Mucosa of stomach (tissue), 1 donor: ENCODE data around the gene TIGD3.
A peak's percentile ranks its signal among the peaks of the same experiment; 100 is the strongest.

Source experiments
- H3K27me3 ChIP-seq: one replicate; pipeline ENCODE4 v1.7.0; 2013; ENCODE audit warnings: mild to moderate bottlenecking, low read length; ENCODE audit not compliant: control insufficient read depth, insufficient read depth
- H3K36me3 ChIP-seq: one replicate; pipeline ENCODE4 v1.7.0; 2013; ENCODE audit warnings: low read length; ENCODE audit not compliant: control insufficient read depth, insufficient read depth
- H3K4me1 ChIP-seq: one replicate; pipeline ENCODE4 v1.7.0; 2013; ENCODE audit warnings: mild to moderate bottlenecking, low read length; ENCODE audit not compliant: control insufficient read depth, insufficient read depth
- H3K4me3 ChIP-seq: one replicate; pipeline ENCODE4 v1.7.0; 2013; ENCODE audit warnings: low read length
- H3K9ac ChIP-seq: one replicate; pipeline ENCODE4 v1.7.0; 2013; ENCODE audit warnings: mild to moderate bottlenecking, low read length, moderate library complexity
- H3K9me3 ChIP-seq: one replicate; pipeline ENCODE4 v1.7.0; 2013; ENCODE audit warnings: mild to moderate bottlenecking, low read length, moderate library complexity; ENCODE audit not compliant: control insufficient read depth
- donor health status: Pancreatic carcinoma.

Gene TIGD3

DNA sequence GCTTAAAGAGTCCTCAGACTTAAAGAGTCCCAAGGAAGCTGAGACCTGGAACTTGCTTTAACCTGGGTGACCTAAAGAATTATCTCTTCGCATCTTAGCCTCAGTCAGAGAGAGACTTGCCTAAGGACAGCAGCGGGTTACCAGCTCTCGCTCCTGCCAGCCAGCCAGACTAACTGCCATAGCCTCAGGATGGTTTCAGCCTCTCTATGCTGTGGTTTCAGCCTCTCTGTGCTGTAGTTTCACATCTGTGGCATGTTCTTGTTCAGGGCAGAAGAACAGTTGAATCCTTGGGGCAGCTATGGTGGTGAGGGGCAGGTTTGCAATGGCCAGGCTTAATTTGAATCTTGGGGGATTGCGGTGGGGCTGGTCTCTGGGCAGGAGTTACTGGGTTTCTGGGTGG lies 34.2 kb downstream of the TIGD3 start:
- Histone ChIP-seq H3K9ac (no peak overlapping the region), H3K27me3 (no peaks in the 10 kb centered on the region), H3K36me3 (no peaks in the 10 kb centered on the region), H3K4me3 (no peak overlapping the region), H3K4me1 (peaks cover 27% of the 10 kb centered on the region), H3K9me3 (no peaks in the 10 kb centered on the region)

DNA sequence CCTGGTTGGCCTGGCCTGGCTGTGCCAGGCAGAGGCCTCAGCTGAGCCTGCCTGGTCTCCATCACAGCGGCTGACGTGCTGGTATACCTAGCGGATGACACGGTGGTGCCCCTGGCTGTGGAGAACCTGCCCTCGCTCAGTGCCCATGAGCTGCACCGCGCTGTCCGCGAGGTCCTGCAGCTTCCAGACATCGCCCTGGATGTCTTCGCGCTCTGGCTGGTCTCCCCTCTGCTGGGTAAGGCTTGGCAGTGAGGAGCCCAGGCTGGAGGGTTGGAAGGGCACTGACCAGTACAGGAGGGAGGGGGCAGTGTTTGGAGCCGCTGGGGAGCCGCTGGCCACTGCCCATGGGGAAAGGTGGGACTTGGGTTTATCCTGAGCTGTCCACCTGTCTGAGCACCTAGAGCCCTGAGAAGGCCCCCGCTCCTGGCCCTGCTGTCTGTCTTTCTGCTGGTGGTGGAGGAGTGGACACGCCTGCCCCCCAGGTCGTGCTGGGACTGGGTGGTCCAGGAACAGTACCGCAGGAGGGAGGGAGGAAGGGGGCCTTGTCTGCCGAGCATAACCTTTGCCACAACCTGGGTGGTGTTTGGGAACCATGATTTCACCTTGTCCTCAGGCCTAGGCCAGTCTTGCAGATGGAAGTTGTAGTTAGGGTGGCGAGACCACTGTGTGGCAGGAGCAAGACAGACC lies 34.9 kb downstream of the TIGD3 start:
- no peaks in the 10 kb centered on the region for H3K9me3 ChIP-seq
- no peak overlapping the region for H3K9ac ChIP-seq
- H3K4me1 ChIP-seq, result peaks cover 27% of the 10 kb centered on the region
- H3K4me3 ChIP-seq, result no peak overlapping the region
- no peaks in the 10 kb centered on the region for H3K36me3 ChIP-seq
- H3K27me3 ChIP-seq, result no peaks in the 10 kb centered on the region

DNA sequence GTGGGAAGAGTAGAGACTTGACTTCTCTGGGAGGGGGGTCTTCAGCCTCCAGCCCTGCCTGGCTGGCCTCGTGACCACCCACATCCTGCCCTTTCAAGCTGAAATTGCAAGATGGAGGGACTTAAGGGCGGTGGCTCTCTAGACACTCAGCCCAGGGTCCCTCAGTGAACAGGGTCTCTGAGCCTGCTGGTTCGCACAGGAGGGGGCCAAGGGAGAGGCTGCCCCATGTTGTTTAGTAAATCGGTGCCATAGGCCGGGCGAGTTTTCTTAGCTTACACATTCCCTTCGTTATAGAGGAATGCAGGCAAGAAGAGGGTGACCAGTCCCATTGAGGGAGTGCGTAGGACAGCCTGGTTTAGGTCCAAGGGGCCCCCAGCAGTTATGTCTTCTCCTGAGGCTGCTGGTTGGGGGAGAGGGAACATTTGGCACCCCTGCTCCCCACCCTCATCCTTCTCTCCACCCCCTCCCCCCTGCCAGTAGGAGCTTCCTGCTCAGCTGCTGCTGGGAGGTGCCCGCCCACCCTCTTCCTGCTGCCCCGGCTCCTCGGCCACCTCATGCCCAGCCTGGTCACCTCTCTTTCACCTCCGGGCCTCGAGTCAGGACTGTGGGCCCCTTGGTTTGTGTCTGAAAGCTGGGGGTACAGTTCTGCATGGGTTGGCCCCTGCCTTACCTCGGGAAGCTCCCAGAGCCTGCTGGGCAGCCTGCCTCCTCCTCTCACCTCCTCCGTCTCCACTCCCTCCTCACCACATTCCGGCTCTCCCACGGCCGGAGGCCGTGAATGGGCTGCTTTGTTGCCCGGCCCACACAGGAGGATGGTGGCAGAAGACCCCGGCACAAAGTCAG lies 35.8 kb downstream of the TIGD3 start:
- no peak overlapping the region for H3K4me3 ChIP-seq
- H3K9me3 ChIP-seq, result no peaks in the 10 kb centered on the region
- H3K27me3 ChIP-seq, result no peaks in the 10 kb centered on the region
- H3K9ac ChIP-seq, result peak overlapping the region; percentile 22
- no peaks in the 10 kb centered on the region for H3K36me3 ChIP-seq
- H3K4me1 ChIP-seq, result peaks cover 27% of the 10 kb centered on the region

DNA sequence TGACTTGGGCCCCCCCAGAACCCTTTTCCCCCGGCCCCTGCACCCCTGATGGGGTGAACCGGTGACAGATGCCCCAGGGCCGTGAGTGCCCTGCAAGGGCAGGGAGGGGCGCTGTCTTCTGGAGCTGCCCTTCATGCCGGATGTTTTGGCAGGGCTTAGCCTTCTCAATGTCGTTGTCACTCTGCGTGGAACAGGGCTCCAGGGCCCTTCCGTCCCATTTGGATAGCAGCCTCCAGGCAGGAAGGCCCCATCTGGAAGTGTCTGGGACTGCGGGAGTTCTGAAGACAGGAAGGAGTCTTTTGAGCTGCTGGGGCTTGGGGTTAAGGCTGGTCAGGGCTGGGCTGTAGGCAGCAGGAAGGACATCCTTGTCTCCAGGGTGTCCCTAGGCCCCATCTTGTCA lies 36.4 kb downstream of the TIGD3 start:
- H3K9ac ChIP-seq, result peak overlapping the region; percentile 22
- no peak overlapping the region for H3K4me3 ChIP-seq

DNA sequence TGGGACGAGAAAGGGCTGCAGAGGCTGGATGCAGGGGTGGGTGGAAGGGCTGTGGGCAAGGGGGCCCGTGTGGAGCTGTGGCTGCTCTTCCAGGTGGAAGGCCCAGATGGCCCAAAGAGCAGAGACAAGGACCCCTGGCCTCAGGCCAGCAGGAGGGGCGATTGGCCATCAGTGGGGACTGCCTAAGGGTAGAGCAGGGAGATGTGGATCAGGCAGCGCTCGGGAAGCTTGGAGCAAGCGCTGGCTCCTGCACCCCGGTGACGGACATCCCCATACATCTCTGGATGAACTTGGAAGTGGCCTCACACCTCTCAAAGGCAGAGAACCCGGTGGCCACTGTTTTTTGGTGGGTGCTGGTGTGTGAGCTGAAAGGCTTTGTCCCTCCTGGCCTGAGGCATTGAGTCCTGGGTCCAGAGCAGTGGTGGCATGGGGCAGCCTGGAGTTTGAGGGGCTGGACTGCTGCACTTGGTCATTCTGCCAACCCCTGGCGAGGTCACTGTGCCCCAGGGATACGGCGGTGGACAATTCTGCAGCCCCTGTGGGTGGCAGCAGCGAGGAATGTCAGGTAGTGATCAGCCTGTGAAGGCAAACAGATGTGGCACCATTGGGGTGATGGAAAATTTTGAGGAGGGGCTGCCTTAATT lies 37.8 kb downstream of the TIGD3 start:
- H3K4me3 ChIP-seq, result no peak overlapping the region
- H3K9ac ChIP-seq, result no peak overlapping the region
- no peaks in the 10 kb centered on the region for H3K27me3 ChIP-seq
- peaks cover 23% of the 10 kb centered on the region for H3K4me1 ChIP-seq
- no peaks in the 10 kb centered on the region for H3K9me3 ChIP-seq
- H3K36me3 ChIP-seq, result no peaks in the 10 kb centered on the region

More for the DNA sequence above, 36.4 kb downstream of the TIGD3 start:
- peaks cover 25% of the 10 kb centered on the region for H3K4me1 ChIP-seq
- H3K9me3 ChIP-seq, result no peaks in the 10 kb centered on the region
- no peaks in the 10 kb centered on the region for H3K36me3 ChIP-seq
- H3K27me3 ChIP-seq, result no peaks in the 10 kb centered on the region

DNA sequence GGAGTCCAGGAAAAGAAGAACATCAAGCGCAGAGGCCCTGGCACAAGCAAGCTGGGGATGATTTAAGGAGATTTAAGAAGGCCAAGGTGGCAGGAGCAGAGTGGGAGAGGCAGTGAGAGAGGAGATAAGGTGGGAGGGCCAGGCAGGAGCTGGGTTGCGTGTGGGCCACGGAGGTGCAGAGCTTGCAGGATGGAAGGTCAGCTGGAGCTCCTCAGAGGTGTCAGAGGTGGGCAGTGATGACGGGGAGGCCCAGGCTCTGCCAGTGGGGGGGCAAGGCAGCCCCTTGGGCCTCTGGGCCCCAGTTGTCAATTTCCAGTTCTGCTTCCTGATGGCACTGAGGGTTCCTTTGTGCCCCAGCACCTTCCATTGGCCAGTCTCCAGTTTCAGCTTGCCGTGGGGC lies 38.3 kb downstream of the TIGD3 start:
- Histone ChIP-seq H3K9me3 (no peaks in the 10 kb centered on the region), H3K4me3 (no peak overlapping the region), H3K36me3 (no peaks in the 10 kb centered on the region), H3K9ac (no peak overlapping the region), H3K27me3 (no peaks in the 10 kb centered on the region), H3K4me1 (peaks cover 23% of the 10 kb centered on the region)

DNA sequence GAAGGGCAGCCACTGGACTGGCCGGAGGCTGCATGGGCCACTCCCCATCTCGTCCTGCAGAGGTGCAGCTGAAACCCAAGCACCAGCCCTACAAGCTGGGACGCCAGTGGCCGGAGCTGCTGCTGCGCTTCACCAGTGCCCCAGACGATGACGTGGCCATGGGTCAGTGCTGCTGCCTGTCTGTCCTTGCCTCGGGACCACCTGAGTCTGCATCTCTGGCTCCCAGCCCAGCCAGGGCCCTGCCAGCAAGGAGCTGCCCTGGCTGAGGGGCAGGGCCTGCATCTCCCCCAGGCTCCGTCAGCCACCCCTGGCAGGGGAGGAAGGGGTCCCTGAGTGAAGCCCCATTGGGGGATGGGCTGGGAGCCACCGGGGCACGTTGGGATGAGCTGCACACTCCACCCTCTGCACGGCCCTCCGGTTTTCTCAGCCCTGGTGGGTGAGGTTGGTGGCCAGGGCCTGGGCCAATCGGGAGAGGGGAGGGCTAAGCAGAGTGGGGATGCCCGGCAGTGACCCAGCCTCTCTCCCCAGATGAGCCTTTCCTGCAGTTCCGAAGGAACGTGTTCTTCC lies 39.0 kb downstream of the TIGD3 start:
- Histone ChIP-seq H3K27me3 (no peaks in the 10 kb centered on the region), H3K9me3 (no peaks in the 10 kb centered on the region), H3K4me3 (no peak overlapping the region), H3K4me1 (peaks cover 17% of the 10 kb centered on the region), H3K36me3 (no peaks in the 10 kb centered on the region), H3K9ac (no peak overlapping the region)

DNA sequence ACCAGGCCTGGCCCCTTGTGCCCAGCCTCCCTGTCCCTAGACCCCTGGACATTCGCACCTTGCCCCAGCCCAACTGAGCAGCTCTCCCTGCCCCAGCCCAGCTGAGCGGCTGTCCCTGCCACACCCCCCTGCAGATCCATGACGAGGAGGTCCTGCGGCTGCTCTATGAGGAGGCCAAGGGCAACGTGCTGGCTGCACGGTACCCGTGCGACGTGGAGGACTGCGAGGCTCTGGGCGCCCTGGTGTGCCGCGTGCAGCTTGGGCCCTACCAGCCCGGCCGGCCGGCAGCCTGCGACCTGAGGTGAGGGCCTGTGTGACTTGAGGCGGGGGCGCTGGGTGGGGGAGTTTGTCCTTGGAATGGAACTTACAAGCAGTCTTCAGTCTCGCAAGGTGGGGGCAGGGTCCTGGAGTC lies 39.6 kb downstream of the TIGD3 start:
- Histone ChIP-seq H3K27me3 (no peaks in the 10 kb centered on the region), H3K36me3 (no peaks in the 10 kb centered on the region), H3K4me3 (no peak overlapping the region), H3K4me1 (peaks cover 12% of the 10 kb centered on the region), H3K9me3 (no peaks in the 10 kb centered on the region), H3K9ac (no peak overlapping the region)

DNA sequence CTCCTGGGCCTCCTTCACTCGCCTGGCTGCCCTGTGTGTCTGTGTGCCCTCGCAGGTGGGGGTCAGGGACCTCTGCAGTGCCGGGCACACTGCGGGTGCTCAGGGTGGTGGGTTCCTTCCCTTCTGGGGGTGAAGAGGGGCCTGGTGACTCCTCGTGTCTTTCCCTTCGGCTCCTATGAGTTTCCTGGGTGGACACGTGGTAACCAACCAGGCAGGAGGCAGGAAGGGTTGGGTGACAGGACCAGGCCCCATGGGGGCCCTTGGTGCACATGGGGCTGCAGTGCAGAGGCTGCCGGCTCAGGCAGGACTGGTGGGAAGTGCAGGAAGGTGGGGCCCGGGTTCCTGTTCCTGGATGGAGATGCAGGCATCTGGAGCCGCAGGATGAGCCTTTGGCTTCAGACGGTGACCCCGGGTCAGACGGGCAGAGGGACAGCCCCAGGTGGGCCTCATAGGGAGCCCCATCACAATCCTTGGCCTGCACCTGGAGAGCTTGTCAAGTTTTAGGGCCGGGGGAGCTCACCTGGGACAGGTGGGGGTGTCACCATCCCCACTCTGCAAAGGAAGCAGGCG lies 41.5 kb downstream of the TIGD3 start:
- H3K9ac ChIP-seq, result no peak overlapping the region

DNA sequence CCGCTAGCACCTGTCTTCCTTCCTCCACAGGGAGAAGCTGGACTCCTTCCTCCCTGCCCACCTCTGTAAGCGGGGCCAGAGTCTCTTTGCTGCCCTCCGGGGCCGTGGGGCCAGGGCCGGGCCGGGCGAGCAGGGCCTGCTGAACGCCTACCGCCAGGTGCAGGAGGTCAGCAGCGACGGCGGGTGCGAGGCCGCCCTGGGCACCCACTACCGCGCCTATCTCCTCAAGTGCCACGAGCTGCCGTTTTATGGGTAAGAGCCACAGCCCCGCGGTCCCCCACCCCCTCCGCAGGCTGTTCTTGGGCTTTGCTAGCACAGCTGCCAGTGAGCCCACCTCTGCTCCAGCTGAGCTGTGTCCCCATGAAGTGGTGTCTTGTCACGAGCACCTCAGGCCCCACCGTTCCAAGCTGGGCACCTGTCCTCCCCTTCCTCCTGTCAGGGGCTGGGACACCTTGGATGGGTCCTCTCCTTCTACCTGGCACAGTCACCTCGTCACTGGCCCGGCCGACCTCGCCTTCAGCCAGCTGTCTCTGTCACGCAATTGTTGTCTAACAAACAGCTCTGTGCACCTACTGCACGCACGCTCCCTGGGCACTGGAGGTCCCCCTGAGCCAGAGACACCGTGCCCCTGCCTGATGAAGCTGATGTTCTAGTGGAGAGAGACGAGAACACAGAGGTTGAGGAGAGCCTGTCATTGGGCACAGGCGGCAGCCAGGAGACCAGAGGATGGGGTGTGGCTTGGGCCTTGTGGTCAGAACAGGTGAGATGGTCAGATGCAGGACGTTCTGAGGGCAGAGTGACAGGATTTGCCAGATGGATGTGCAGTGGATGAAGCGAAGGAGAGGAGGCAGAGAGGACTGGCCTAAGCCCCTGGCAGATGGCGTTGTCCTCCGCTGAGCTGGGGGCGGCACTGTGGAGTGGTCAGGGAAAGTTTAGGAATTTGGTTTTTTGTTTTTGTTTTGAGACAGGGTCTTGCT lies 42.5 kb downstream of the TIGD3 start:
- H3K36me3 ChIP-seq, result peaks cover 5% of the 10 kb centered on the region
- no peak overlapping the region for H3K9ac ChIP-seq
- no peaks in the 10 kb centered on the region for H3K9me3 ChIP-seq
- no peak overlapping the region for H3K4me3 ChIP-seq
- peaks cover 4% of the 10 kb centered on the region for H3K4me1 ChIP-seq
- H3K27me3 ChIP-seq, result no peaks in the 10 kb centered on the region

More for the DNA sequence above, 41.5 kb downstream of the TIGD3 start:
- no peaks in the 10 kb centered on the region for H3K27me3 ChIP-seq
- no peaks in the 10 kb centered on the region for H3K9me3 ChIP-seq
- H3K4me1 ChIP-seq, result peaks cover 2% of the 10 kb centered on the region
- H3K36me3 ChIP-seq, result peaks cover 5% of the 10 kb centered on the region
- H3K4me3 ChIP-seq, result no peak overlapping the region

DNA sequence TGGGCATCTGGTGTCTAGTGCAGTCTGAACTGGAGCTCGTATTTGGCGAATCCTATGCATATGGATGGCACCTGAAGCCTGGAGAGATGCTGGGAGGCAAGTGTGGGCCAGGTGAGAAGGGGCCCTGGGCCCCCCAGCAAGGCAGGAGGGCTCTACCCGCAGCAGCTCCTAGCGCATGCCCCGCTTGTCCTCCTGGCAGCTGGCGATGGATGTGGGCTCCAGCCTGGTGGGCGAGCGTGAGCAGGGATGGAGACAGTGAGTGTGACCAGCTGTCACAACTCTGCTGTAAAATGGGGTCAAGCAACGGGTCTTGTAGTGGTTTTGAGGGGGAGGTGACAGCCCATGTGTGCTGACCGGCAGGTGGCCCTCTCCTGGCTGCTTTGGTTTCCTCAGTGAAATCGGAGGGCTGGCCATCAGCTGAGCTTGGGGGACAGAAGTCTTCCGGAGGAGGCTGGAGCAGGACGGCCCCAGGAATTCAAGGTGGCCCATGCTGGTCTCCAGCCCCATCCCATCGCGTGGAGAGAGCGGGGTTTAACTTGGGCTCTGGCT lies 43.9 kb downstream of the TIGD3 start:
- Histone ChIP-seq H3K9ac (no peak overlapping the region), H3K4me1 (peaks cover 4% of the 10 kb centered on the region), H3K9me3 (no peaks in the 10 kb centered on the region), H3K36me3 (peaks cover 5% of the 10 kb centered on the region), H3K27me3 (no peaks in the 10 kb centered on the region), H3K4me3 (no peak overlapping the region)
